ENCODE measurements around the gene SEBOX. TPM values are rescaled to one million over a fixed set of nuclear protein-coding genes. Genes with fewer than 3 reads are reported as not detected.

The SEBOX gene
- polyA plus RNA-seq, 3 donors = not detected

DNA sequence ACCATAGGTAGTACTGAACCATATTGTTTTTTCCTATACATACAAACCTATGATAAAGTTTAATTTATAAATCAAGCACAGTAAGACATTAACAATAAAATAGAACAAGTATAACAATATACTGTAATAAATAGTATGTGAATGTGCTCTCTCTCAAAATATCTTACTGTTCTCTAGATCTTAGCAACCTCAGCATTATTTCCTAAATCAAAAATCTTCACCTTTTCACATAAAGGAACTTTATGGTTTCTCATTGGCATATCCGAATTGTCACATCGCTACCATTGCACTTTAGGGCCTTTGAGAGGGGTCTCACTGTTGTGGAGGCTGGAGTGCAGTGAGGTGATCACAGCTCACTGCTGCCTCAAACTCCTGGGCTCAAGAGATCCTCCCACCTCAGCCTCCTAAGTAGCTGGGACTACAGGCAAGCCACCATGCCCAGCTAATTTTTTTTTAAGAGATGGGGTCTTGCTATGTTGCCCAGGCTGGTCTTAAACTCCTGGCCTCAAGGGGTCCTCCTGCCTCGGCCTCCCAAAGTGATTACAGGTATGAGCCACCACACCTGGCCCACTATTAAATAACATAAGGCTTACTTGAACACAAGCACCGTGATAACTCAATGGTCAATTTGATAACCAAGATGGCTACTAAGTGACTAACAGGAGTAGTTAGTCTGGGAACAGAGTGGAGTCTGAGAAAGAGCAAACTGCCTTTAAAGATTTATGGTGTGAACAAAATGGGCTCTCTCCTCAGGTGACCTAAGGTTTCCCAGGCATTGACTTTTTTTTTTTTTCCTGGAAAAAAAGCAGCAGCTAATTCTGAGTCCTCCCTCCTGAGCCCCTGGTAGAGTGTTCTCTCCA lies 48.9 kb downstream of the SEBOX start:
- Mint-ChIP-seq H3K27me3 (ENCODE audit: low read depth in 3 of 3) (peaks cover 10 to 30% (median 20%) of the 10 kb centered on the region in 3 donors), H3K27ac (no peak overlapping the region), H3K36me3 (no peaks in the 10 kb centered on the region), H3K4me3 (no peak overlapping the region), H3K9me3 (no peaks in the 10 kb centered on the region), H3K4me1 (peaks cover 21% of the 10 kb centered on the region)
- no peak overlapping the region for H3K4me3 ChIP-seq (replicated peaks in 1 of 3; ENCODE audit: low read depth in 2 of 3, low read length in 3 of 3)
- H3K36me3 ChIP-seq (replicated peaks in 1 of 2; ENCODE audit: control insufficient read depth in 1 of 2, insufficient read depth in 2 of 2, low read length in 2 of 2) = no peaks in the 10 kb centered on the region
- no peak overlapping the region for H2AFZ ChIP-seq (ENCODE audit: insufficient read depth, low read depth, low read length, poor library complexity, severe bottlenecking)
- H3K27me3 ChIP-seq (ENCODE audit: control insufficient read depth in 2 of 2, insufficient read depth in 2 of 2, low read length in 2 of 2) = peaks cover 0 to 13% of the 10 kb centered on the region in 2 donors
- intact Hi-C loops (cut with micrococcal nuclease) = no loop called here
- H3K4me2 ChIP-seq (replicated peaks; ENCODE audit: extremely low read depth, low read length, poor library complexity, severe bottlenecking) = no peak overlapping the region
- H3K9ac ChIP-seq (ENCODE audit: insufficient read depth, low read length, poor library complexity, severe bottlenecking) = no peak overlapping the region
- WGBS (ENCODE audit: insufficient coverage) = 100% methylated on average over 1 of the region's 4 CpGs
- TF ChIP-seq, protein P1, sequence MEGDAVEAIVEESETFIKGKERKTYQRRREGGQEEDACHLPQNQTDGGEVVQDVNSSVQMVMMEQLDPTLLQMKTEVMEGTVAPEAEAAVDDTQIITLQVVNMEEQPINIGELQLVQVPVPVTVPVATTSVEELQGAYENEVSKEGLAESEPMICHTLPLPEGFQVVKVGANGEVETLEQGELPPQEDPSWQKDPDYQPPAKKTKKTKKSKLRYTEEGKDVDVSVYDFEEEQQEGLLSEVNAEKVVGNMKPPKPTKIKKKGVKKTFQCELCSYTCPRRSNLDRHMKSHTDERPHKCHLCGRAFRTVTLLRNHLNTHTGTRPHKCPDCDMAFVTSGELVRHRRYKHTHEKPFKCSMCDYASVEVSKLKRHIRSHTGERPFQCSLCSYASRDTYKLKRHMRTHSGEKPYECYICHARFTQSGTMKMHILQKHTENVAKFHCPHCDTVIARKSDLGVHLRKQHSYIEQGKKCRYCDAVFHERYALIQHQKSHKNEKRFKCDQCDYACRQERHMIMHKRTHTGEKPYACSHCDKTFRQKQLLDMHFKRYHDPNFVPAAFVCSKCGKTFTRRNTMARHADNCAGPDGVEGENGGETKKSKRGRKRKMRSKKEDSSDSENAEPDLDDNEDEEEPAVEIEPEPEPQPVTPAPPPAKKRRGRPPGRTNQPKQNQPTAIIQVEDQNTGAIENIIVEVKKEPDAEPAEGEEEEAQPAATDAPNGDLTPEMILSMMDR (IDR thresholded peaks at IDR 0.05) = no peak
- H3K9me3 ChIP-seq (replicated peaks in 1 of 2; ENCODE audit: control insufficient read depth in 1 of 2, insufficient read depth in 1 of 2, low read length in 2 of 2) = no peaks in the 10 kb centered on the region
- DNase-seq = no peak
- H3K27ac ChIP-seq (ENCODE audit: low read depth in 1 of 2, low read length in 2 of 2) = no peak overlapping the region
- peaks cover 19 to 24% of the 10 kb centered on the region in 2 donors for H3K4me1 ChIP-seq (ENCODE audit: control insufficient read depth in 1 of 2, insufficient read depth in 2 of 2, low read length in 2 of 2)
- peaks cover 12% of the 10 kb centered on the region for H3K79me2 ChIP-seq (ENCODE audit: insufficient read depth, low read length)
- H4K20me1 ChIP-seq (ENCODE audit: insufficient read depth, low read length) = no peaks in the 10 kb centered on the region

DNA sequence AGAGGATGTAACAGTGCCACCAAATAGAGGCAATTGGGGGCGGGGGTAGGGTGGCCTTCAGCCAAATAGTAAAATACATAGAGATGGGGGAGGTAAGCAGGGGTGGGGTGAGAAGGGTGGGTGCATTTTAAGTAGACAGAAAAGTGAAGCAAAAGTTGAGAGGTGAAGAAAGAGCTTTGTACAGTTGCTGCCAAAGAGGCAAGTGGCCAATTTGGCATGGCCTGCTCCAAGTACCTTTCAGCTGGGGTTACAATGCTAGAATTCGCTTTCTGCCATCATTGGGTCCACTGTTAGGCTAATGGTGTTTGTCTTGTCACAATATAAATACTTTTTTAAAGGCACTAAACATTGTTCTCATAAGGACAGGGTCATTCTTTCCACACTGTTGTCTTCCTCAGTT lies 51.2 kb downstream of the SEBOX start:
- Histone ChIP-seq H4K20me1 (ENCODE audit: insufficient read depth, low read length) (no peaks in the 10 kb centered on the region), H3K4me1 (ENCODE audit: control insufficient read depth in 1 of 2, insufficient read depth in 2 of 2, low read length in 2 of 2) (peaks cover 9 to 11% of the 10 kb centered on the region in 2 donors), H2AFZ (ENCODE audit: insufficient read depth, low read depth, low read length, poor library complexity, severe bottlenecking) (no peak overlapping the region), H3K27ac (ENCODE audit: low read depth in 1 of 2, low read length in 2 of 2) (no peak overlapping the region), H3K27me3 (ENCODE audit: control insufficient read depth in 2 of 2, insufficient read depth in 2 of 2, low read length in 2 of 2) (peaks cover 0 to 23% of the 10 kb centered on the region in 2 donors), H3K4me2 (replicated peaks; ENCODE audit: extremely low read depth, low read length, poor library complexity, severe bottlenecking) (no peak overlapping the region), H3K9me3 (replicated peaks in 1 of 2; ENCODE audit: control insufficient read depth in 1 of 2, insufficient read depth in 1 of 2, low read length in 2 of 2) (no peaks in the 10 kb centered on the region), H3K9ac (ENCODE audit: insufficient read depth, low read length, poor library complexity, severe bottlenecking) (no peak overlapping the region), H3K79me2 (ENCODE audit: insufficient read depth, low read length) (no peaks in the 10 kb centered on the region), H3K36me3 (replicated peaks in 1 of 2; ENCODE audit: control insufficient read depth in 1 of 2, insufficient read depth in 2 of 2, low read length in 2 of 2) (no peaks in the 10 kb centered on the region), H3K4me3 (replicated peaks in 1 of 3; ENCODE audit: low read depth in 2 of 3, low read length in 3 of 3) (no peak overlapping the region)
- Mint-ChIP-seq H3K27ac (no peak overlapping the region), H3K4me3 (no peak overlapping the region), H3K36me3 (no peaks in the 10 kb centered on the region), H3K9me3 (no peaks in the 10 kb centered on the region), H3K27me3 (ENCODE audit: low read depth in 3 of 3) (peaks cover 10 to 42% (median 22%) of the 10 kb centered on the region in 3 donors), H3K4me1 (peaks cover 10% of the 10 kb centered on the region)
- intact Hi-C loops (cut with micrococcal nuclease) = no loop called here
- DNase-seq = no peak
- no CpG with 5 or more reads among the region's 2 CpGs for WGBS (ENCODE audit: insufficient coverage)
- TF ChIP-seq, protein P1 (IDR thresholded peaks at IDR 0.05) = no peak

Other genes starting within 250 kb of the SEBOX start
- 1 to 10 TPM; 1.3 to 1.5 (median 1.4) TPM for gene TMEM97, start 46.0 kb downstream of the SEBOX start, polyA plus RNA-seq
- 10 to 100 TPM; 61.1 to 79.1 (median 75.4) TPM for gene IFT20, start 29.7 kb downstream of the SEBOX start, polyA plus RNA-seq
- gene TNFAIP1, start 29.4 kb downstream of the SEBOX start, polyA plus RNA-seq = 1 to 10 TPM; 7.2 to 9.5 (median 9.4) TPM
- gene POLDIP2, start 7.7 kb downstream of the SEBOX start, polyA plus RNA-seq = 10 to 100 TPM; 31.5 to 76.9 (median 72.4) TPM
- not detected for gene VTN, start 5.1 kb upstream of the SEBOX start, polyA plus RNA-seq
- gene SARM1, start 6.5 kb upstream of the SEBOX start, polyA plus RNA-seq = 1 to 10 TPM in 1 of 3 donors, under 1 TPM in 2; 0.78 to 7.1 (median 0.90) TPM
- gene SLC46A1, start 41.0 kb upstream of the SEBOX start, polyA plus RNA-seq = 1 to 10 TPM; 1.5 to 6.3 (median 1.7) TPM
- not detected for gene SLC13A2, start 108.4 kb upstream of the SEBOX start, polyA plus RNA-seq
- gene FOXN1, start 141.1 kb upstream of the SEBOX start, polyA plus RNA-seq = not detected
- gene UNC119, start 187.4 kb upstream of the SEBOX start, polyA plus RNA-seq = 100 to 1,000 TPM in 1 of 3 donors, 10 to 100 TPM in 2; 77.5 to 189 (median 80.2) TPM
- 10 to 100 TPM; 59.4 to 87.5 (median 84.9) TPM for gene PIGS, start 206.3 kb upstream of the SEBOX start, polyA plus RNA-seq
- 10 to 100 TPM in 1 of 3 donors, 1 to 10 TPM in 2; 7.1 to 10.6 (median 9.8) TPM for gene ALDOC, start 211.7 kb upstream of the SEBOX start, polyA plus RNA-seq
- gene SPAG5, start 233.8 kb upstream of the SEBOX start, polyA plus RNA-seq = 1 to 10 TPM in 1 of 3 donors, not detected in 2; 7.7 TPM
- 10 to 100 TPM in 1 of 3 donors, not detected in 2; 33.2 TPM for gene RSKR, start 249.0 kb upstream of the SEBOX start, polyA plus RNA-seq

Data from CD14-positive monocyte (primary cell).